SK-N-SH (cell line): ENCODE measurements around the gene INS.

Source experiments
- CTCF ChIP-seq: fragments of 200-600 bp; sonication (generic); IDR thresholded peaks from 2 replicates; pipeline ENCODE4 v1.6.1; 2017; ENCODE audit warnings: antibody characterized with exemption, mild to moderate bottlenecking, moderate library complexity
- EZH2phosphoT487 ChIP-seq: fragments of 200-600 bp; sonication (generic); IDR thresholded peaks from 2 replicates; pipeline ENCODE4 v1.6.1; 2017; ENCODE audit warnings: low read depth, mixed run types, mild to moderate bottlenecking, antibody characterized with exemption, moderate library complexity, borderline replicate concordance
- FOXJ3 ChIP-seq: sonication (generic); formaldehyde crosslinking; IDR thresholded peaks from 2 replicates; pipeline ENCODE4 v1.5.1; 2020; ENCODE audit warnings: mild to moderate bottlenecking, missing genetic modification reagents
- FOXM1 ChIP-seq: IDR thresholded peaks from 2 replicates; pipeline ENCODE4 v1.4.0; 2012; ENCODE audit warnings: low read depth, mild to moderate bottlenecking
- MAX ChIP-seq: IDR thresholded peaks from 2 replicates; pipeline ENCODE4 v1.4.0; 2012; ENCODE audit warnings: low read depth
- RAD21 ChIP-seq: IDR thresholded peaks from 2 replicates; pipeline ENCODE4 v1.6.1; 2012; ENCODE audit warnings: mild to moderate bottlenecking, low read length
- RFX5 ChIP-seq: IDR thresholded peaks from 2 replicates; pipeline ENCODE4 v1.6.1; 2012; ENCODE audit warnings: mild to moderate bottlenecking, improper control_type of control experiment, low read length
- TAF1 ChIP-seq: IDR thresholded peaks from 2 replicates; pipeline ENCODE4 v1.6.1; 2012; ENCODE audit warnings: low read depth, mild to moderate bottlenecking, low read length, moderate library complexity, borderline replicate concordance
- USF2 ChIP-seq: fragments of 150-350 bp; IDR thresholded peaks from 2 replicates; pipeline ENCODE4 v1.6.1; 2017; ENCODE audit warnings: antibody characterized with exemption, low read length, low read depth, borderline replicate concordance

- TF ChIP-seq CTCF = no peak
- no peak for TF ChIP-seq TAF1
- TF ChIP-seq MAX = no peak
- TF ChIP-seq RFX5 = no peak
- TF ChIP-seq EZH2phosphoT487 = no peak
- no peak for TF ChIP-seq FOXJ3
- TF ChIP-seq USF2 = no peak
- TF ChIP-seq RAD21 = no peak
- no peak for TF ChIP-seq FOXM1
Observed at GRCh38 chr11:2139123-2139521, 21.9 kb downstream of the INS start, which contains the start of gene IGF2.
